ENCODE results near the gene KRTAP3-3.

DNA sequence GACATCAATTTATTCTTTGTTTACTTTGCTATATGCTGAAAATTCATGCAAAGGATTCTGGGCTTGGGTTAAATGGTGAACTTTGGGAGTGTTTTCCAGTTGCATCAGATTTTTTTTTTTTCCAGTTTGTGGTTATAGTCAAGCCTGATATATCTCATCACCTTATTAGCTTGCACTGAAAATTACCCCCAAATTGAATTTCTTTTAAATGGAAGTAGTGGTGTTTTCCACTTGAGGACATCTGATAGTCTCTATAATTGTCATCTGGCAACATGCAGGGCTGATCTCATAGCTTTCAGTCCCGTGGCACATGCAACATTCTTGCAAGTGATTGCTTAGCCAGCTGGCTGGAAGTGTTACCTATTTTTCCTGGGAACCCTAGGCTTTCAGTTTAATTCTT, 19.6 kb upstream of the KRTAP3-3 start:
- TF ChIP-seq POLR2AphosphoS5 (IDR thresholded peaks at IDR 0.05; ENCODE audit: low read depth, low read length) = no peak
- no peak for TF ChIP-seq TAF1 (IDR thresholded peaks at IDR 0.05; ENCODE audit: borderline replicate concordance, low read depth, low read length)
- no peak for TF ChIP-seq POLR2A (IDR thresholded peaks at IDR 0.05; ENCODE audit: low read depth, low read length)
